T47D (cell line): ENCODE results near the gene SCCPDH.

ENCODE experiments used
- DNase-seq, 2 experiments: peaks; one replicate each; pipeline versions ENCODE4 v3.0.0 to v3.0.0-alpha.2; 2011 to 2012; ENCODE audit warnings: low read depth in 1 of 2, low spot score in 1 of 2
- JUND ChIP-seq: IDR thresholded peaks from 2 replicates; pipeline ENCODE4 v1.6.1; 2012; ENCODE audit warnings: low read depth
- in situ Hi-C: cut with HindIII; loops from 2 replicates; pipeline ENCODE4 v1.10.0; 2016; ENCODE audit warnings: low sequenced_read_pairs, low pct_unique_long_range_greater_than_20kb

The SCCPDH gene, protein sequence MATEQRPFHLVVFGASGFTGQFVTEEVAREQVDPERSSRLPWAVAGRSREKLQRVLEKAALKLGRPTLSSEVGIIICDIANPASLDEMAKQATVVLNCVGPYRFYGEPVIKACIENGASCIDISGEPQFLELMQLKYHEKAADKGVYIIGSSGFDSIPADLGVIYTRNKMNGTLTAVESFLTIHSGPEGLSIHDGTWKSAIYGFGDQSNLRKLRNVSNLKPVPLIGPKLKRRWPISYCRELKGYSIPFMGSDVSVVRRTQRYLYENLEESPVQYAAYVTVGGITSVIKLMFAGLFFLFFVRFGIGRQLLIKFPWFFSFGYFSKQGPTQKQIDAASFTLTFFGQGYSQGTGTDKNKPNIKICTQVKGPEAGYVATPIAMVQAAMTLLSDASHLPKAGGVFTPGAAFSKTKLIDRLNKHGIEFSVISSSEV

DNA sequence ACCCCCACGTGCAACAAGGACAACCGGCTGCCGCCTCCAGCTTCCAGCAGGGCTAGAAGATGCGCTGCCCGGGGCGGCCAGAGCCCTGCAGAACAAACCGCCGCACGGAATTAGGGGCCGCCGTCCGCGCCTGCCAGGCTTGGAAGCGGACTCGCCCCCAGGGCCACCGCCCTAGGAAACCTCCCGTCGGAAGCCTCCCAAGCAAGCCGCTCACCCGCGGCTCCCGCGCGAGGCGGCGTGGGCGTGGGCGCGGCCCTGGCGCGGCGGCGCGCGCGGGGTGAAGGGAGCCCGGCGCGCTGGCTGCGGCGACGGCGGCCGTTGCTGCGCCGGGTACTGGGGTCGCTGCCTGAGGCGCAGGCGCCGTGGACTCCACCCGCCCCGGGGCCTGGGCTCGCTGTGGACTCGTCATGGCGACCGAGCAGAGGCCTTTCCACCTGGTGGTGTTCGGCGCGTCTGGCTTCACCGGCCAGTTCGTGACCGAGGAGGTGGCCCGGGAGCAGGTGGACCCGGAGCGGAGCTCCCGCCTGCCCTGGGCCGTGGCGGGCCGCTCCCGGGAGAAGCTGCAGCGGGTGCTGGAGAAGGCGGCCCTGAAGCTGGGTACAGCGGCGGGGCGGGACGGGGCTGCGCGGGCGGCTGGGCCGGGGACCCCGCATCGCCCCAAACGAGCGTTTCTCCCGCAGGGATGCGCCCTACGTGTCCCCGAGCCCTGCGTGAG lies at the start of gene SCCPDH:
Gene SCCPDH, plus strand, starts transcription at position 394 of the 715 bp plus-strand sequence. Its CDS starts 14 bp downstream, at position 408.
- in situ Hi-C loops: no loop called here
- TF ChIP-seq JUND: no peak
- DNase-seq: peak; percentile 56 to 78

DNA sequence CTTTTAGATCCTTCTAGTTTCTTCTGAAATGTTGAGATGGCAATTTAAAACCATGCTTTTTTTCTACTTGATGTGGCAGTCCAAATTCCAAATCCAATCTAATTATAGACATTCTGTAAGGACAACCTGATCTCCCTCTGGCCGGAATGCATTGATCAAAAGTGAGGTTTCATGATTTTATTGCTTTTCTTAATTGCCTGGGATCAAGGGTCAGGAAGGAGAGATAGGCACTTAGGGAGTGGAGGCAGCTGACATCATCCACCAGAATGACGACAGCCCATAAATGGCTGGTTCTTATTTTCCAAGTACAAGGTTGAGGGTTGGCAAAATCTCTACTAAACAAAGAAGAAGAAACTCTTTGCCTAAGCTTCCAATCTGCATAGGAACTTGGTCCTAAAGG lies 46.4 kb upstream of the SCCPDH start:
- DNase-seq: no peak
- TF ChIP-seq JUND: no peak
- in situ Hi-C loops: no loop called here

DNA sequence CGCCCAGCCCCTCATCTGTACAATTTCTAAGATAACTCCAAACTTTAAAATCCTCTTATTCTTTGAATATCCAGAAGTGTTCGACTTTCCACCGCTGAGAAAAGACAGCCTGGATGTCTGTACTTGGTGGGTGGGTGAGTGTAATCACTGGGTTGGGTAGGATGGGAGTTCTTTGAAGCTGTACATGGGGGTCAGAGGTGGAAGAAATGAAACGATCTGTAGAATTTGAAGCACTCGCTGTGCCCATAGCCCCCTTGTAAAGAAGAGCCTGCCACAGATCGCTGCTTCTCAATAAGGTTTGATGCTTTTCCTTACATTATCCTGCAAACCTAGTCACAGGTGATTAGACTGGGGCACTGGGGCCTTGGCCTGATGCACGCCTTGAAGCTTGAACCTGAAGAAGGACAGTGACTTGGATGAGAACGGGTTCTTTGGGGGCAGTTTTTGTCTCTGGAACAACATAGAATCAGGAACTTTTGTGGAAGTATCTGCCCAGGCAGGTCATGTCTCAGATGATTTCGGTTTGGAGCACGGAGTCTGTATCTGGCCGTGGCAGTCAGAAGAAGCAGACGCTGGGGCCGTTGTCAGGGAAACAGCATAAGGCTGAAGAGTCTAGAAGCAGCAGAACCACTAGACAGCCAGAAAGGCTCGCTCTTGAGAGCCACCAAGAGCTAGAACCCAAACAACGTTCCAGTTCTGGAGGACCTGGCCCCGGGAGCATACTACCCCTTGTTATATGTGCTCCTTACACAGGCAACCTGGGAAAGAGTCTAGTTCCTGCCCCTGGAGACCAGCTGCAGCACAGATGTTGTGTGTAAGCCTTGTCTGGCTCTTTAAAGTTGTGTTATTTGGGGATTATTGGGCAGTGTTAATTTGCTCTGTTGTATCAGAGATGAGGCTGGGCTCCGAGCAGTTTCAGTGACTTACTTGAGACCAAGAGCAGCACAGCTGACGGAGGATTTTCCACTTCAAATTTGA lies 45.1 kb upstream of the SCCPDH start:
- no peak for TF ChIP-seq JUND
- no peak for DNase-seq
- in situ Hi-C loops: no loop called here

GRCh38 chr1:246679794-246680177 lies 44.4 kb upstream of the SCCPDH start:
- in situ Hi-C loops: no loop called here
- TF ChIP-seq JUND: no peak
- no peak for DNase-seq

GRCh38 chr1:246680190-246680589 lies 44.0 kb upstream of the SCCPDH start:
- no peak for DNase-seq
- in situ Hi-C loops: no loop called here
- TF ChIP-seq JUND: no peak

- no peak for DNase-seq
- in situ Hi-C loops: no loop called here
- no peak for TF ChIP-seq JUND
Observed at GRCh38 chr1:246680696-246681130, 43.5 kb upstream of the SCCPDH start.

GRCh38 chr1:246681900-246682895 lies 42.0 kb upstream of the SCCPDH start:
- in situ Hi-C loops: no loop called here
- TF ChIP-seq JUND: no peak
- no peak for DNase-seq

- in situ Hi-C loops: no loop called here
- no peak for DNase-seq
- TF ChIP-seq JUND: no peak
Observed at GRCh38 chr1:246683521-246683920, 40.7 kb upstream of the SCCPDH start.

GRCh38 chr1:246687002-246687401 lies 37.2 kb upstream of the SCCPDH start:
- no peak for TF ChIP-seq JUND
- in situ Hi-C loops: no loop called here

DNA sequence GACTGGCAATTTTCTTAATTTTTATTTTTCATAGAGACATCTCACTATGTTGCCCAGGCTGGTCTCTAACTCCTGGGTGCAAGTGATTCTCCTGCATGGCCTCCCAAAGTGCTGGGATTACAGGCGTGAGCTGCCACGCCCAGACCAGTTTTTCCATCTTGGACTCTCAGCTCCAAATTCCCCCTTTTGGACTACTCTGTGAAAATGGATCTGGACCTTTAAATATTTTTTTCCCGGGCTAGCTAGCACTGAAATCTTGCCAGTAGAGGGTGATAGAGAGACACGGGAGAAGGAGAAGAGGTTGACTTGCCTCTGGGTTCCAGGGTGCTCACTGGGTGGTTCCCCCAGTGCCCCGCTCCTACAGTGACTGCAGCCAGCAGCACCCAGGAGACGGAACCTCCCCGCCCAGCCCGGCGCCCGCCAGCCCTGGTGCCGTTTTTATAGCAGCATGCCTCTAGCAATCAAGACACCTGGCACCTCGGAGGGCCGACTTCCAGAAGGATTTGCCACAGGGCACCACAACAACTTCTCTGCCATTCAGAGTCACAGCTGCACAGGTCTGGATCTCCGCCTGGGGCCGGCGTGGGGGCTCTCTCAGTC lies 34.7 kb upstream of the SCCPDH start:
- no peak for TF ChIP-seq JUND
- peak; percentile 89 to 91 for DNase-seq
- in situ Hi-C loops: no loop called here

More at GRCh38 chr1:246687002-246687401, 37.2 kb upstream of the SCCPDH start:
- DNase-seq: no peak

DNA sequence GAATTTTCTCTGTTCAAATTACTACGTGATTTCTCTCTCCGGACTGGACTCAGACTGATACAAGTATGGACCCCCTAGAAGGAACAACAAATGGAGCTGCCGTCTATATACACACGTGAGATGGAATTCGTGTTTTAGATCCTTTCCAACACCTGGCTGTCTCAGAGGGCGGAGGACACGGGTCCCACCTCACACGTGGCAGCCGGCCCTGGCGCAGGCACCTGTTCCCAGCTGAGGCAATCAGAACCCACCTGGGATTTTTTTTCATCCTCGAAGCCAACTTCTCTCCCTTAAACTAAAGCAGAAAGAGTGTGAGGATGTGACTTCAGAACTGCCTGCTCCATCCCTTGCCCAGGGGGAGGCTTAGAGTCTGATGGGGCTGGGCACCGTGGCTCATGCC lies 34.1 kb upstream of the SCCPDH start:
- TF ChIP-seq JUND: no peak
- no peak for DNase-seq
- in situ Hi-C loops: no loop called here
